GM18873 (cell line): Measurements from ENCODE around the gene TMEM154.

ENCODE experiments used
- ATAC-seq: cut with Tn5 transposase; IDR thresholded peaks from one replicate; pipeline ENCODE4 v1.9.1; 2021; ENCODE audit warnings: mild to moderate bottlenecking, moderate library complexity, moderate number of reproducible peaks; ENCODE audit not compliant: unreplicated experiment, low FRiP score

TMEM154 gene, protein sequence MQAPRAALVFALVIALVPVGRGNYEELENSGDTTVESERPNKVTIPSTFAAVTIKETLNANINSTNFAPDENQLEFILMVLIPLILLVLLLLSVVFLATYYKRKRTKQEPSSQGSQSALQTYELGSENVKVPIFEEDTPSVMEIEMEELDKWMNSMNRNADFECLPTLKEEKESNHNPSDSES

GRCh38 chr4:152679414-152680281 lies at the start of gene TMEM154:
Gene TMEM154 (minus strand): TSS chr4:152679997. CDS start chr4:152679933, 64 bp downstream.
- ATAC-seq, result peak; percentile 58

GRCh38 chr4:152729466-152729865 lies 49.7 kb upstream of the TMEM154 start:
- no peak for ATAC-seq

DNA sequence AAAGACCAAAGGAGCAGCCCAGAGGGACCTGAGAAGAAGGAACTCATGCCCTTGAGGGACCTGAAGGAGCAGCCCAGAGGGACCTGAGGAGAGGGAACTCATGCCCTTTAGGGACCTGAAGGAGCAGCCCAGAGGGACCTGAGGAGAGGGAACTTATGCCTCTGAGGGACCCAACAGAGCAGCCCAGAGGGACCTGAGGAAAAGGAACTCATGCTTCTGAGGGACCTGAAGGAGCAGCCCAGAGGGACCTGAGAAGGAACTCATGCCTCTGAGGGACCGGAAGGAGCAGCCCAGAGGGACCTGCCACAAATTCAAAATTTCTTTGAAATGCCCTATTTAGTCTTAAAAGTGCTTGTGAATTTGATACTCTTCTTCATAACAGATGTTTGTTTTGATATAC lies 48.5 kb upstream of the TMEM154 start:
- ATAC-seq, result no peak

DNA sequence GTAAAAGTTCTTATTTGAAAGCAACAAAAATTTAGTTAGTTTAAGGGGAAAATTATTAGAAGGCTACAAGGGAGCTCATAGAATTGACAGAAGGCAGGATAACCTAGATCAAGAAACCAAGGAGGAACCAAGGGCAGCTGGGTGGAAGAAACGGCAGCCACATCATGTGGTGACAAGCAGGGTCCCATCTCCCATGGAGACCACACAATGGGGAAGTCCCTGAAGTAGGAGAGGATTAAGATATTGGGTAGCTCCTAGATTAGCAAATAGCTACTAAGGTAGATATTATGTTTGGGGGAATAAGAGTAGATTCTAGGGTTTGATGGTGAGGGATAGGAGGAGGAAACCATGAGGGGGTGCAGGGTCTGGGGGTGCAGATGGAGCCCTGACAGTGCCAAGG lies 48.0 kb upstream of the TMEM154 start:
- ATAC-seq, result no peak

DNA sequence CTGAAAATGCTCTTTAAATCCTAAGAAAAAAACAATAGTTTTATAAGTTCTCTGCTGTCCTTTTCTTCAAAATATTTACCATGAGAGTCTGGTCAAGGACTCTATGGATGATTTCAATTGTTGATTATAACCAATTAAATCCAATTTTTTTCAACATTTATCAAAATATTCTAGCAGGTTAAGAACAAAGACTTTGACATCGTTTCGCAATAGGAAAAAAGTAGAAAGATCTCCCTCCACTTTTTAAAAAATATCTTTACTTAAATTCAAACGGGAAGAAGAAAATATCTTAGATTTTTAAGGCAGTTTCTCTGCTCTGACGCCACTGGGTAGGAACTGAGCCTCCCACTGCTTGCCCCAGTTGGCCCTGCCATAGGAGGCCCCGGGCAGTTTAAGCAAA lies 44.7 kb upstream of the TMEM154 start:
- ATAC-seq, result no peak

GRCh38 chr4:152723236-152723635 lies 43.4 kb upstream of the TMEM154 start:
- no peak for ATAC-seq

DNA sequence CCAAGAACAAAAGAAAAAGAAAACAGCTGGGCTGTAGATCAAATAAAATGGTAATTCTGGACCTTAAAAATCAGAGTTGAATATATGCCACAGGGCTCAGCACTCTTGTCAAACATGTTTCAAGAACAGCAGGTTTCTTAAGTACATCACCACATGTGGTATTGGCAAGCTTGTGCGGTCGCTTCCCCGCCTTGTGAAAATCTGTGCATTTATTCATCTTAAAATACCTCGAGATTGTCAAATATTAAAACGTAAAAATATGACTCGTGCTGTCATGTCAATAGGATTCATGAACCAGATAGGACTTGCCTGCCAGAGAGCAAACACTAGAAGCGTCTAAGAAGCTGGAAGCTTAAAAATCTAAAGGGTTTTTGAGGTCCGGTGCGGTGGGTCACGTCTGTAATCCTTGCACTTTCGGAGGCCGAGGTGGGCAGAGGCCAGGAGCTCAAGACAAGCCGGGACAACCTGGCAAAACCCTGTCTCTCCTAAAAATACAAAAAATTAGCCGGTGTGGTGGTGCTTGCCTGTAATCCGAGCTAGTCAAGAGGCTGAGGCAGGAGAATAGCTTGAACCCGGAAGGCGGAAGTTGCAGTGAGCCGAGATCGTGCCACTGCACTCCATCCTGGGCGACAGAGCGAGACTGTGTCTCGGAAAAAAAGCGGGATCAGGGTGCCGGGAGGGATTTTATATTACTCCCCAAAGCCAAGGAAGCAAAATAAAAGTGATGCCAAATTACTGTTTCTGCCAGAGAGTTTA lies 40.2 kb upstream of the TMEM154 start:
- no peak for ATAC-seq

GRCh38 chr4:152719291-152719690 lies 39.5 kb upstream of the TMEM154 start:
- ATAC-seq, result no peak

GRCh38 chr4:152715076-152715475 lies 35.3 kb upstream of the TMEM154 start:
- no peak for ATAC-seq

GRCh38 chr4:152713951-152714705 lies 34.3 kb upstream of the TMEM154 start:
- no peak for ATAC-seq

- no peak for ATAC-seq
Observed at GRCh38 chr4:152709675-152710438, 30.1 kb upstream of the TMEM154 start.

- no peak for ATAC-seq
Observed at GRCh38 chr4:152708796-152709195, 29.0 kb upstream of the TMEM154 start.

- no peak for ATAC-seq
Observed at GRCh38 chr4:152708361-152708760, 28.6 kb upstream of the TMEM154 start.

DNA sequence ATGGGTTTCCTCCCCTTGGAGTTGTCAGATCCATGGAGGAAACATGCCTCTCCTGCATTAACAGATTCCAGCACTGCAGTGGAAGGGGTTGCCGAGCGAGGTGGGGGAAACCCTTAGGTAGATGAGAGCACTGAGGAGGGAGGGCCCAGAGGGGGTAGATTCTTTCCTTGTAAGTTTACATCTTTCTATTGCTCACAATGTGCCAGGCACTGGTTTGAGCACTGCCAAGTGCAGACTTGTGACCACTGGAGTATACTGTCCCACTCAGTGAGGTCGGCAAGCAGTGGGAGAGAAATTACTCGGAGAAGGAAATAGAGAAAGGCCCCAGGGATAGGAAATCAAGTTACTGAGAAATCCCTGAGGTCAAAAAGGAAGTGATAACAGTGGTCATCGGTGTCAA lies 27.8 kb upstream of the TMEM154 start:
- ATAC-seq, result no peak

GRCh38 chr4:152705903-152706302 lies 26.1 kb upstream of the TMEM154 start:
- no peak for ATAC-seq

GRCh38 chr4:152704788-152705187 lies 25.0 kb upstream of the TMEM154 start:
- no peak for ATAC-seq

- no peak for ATAC-seq
Observed at GRCh38 chr4:152700151-152700550, 20.4 kb upstream of the TMEM154 start.

- no peak for ATAC-seq
Observed at GRCh38 chr4:152699313-152699712, 19.5 kb upstream of the TMEM154 start.

GRCh38 chr4:152698089-152698499 lies 18.3 kb upstream of the TMEM154 start:
- ATAC-seq, result no peak
